ENCODE results near the gene SSBP4.

The SSBP4 gene

GRCh38 chr19:18412610-18413239 lies 6.5 kb upstream of the SSBP4 start:
- H3K27ac ChIP-seq (ENCODE audit: insufficient read depth, low read depth, low read length, poor library complexity, severe bottlenecking): no peak overlapping the region
- no peak overlapping the region for H3K4me3 ChIP-seq (ENCODE audit: insufficient read depth, low read depth, low read length)
- no peaks in the 10 kb centered on the region for H3K36me3 ChIP-seq (ENCODE audit: control insufficient read depth, insufficient read depth, low read length)
- no peaks in the 10 kb centered on the region for H3K9me3 ChIP-seq (ENCODE audit: control insufficient read depth, low read length)
- peaks cover 4% of the 10 kb centered on the region for H3K27me3 ChIP-seq (ENCODE audit: control insufficient read depth, insufficient read depth, low read length, poor library complexity, severe bottlenecking)
- peaks cover 16% of the 10 kb centered on the region for H3K4me1 ChIP-seq (ENCODE audit: control insufficient read depth, insufficient read depth, low read length)
- 90 to 91% methylated on average over 15 to 16 of the region's 16 CpGs for WGBS, 2 experiments

GRCh38 chr19:18414504-18415177 lies 4.6 kb upstream of the SSBP4 start:
- Histone ChIP-seq H3K27ac (ENCODE audit: insufficient read depth, low read depth, low read length, poor library complexity, severe bottlenecking) (no peak overlapping the region), H3K27me3 (ENCODE audit: control insufficient read depth, insufficient read depth, low read length, poor library complexity, severe bottlenecking) (peaks cover 18% of the 10 kb centered on the region)
- 73 to 76% methylated on average over 9 to 11 of the region's 11 CpGs for WGBS, 2 experiments

GRCh38 chr19:18415178-18415867 lies 3.9 kb upstream of the SSBP4 start:
- Histone ChIP-seq H3K4me1 (ENCODE audit: control insufficient read depth, insufficient read depth, low read length) (peaks cover 26% of the 10 kb centered on the region), H3K27me3 (ENCODE audit: control insufficient read depth, insufficient read depth, low read length, poor library complexity, severe bottlenecking) (peaks cover 24% of the 10 kb centered on the region), H3K4me3 (ENCODE audit: insufficient read depth, low read depth, low read length) (no peak overlapping the region), H3K9me3 (ENCODE audit: control insufficient read depth, low read length) (no peaks in the 10 kb centered on the region), H3K27ac (ENCODE audit: insufficient read depth, low read depth, low read length, poor library complexity, severe bottlenecking) (no peak overlapping the region), H3K36me3 (ENCODE audit: control insufficient read depth, insufficient read depth, low read length) (no peaks in the 10 kb centered on the region)
- WGBS, 2 experiments: 80% methylated on average over 25 of the region's 25 CpGs

More at GRCh38 chr19:18414504-18415177, 4.6 kb upstream of the SSBP4 start:
- no peak overlapping the region for H3K4me3 ChIP-seq (ENCODE audit: insufficient read depth, low read depth, low read length)
- no peaks in the 10 kb centered on the region for H3K9me3 ChIP-seq (ENCODE audit: control insufficient read depth, low read length)
- no peaks in the 10 kb centered on the region for H3K36me3 ChIP-seq (ENCODE audit: control insufficient read depth, insufficient read depth, low read length)
- peaks cover 26% of the 10 kb centered on the region for H3K4me1 ChIP-seq (ENCODE audit: control insufficient read depth, insufficient read depth, low read length)

DNA sequence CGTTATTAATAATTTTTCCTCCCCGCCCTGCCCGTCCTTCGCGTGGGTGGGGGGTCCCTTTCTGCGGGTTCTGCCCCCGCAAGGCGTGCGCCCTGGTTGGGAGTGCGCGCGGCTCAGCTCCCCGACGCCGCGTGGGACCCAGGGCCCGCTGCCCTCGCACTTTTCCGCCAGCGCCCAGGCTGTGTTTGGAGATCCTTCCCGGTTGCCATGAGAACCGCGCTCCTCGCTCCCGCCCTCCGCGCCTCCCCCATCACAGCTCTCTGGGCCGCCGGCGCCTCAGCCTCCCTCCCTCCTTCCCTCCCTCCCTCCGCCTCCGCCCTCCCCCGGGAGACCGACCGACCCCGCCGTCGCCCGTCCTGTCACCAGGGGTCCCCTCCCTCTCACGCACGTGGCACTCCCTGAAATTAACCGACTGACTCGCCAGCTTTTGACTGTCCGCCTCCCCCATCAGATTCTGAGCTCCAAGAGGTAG lies 2.4 kb upstream of the SSBP4 start:
- Histone ChIP-seq H3K36me3 (ENCODE audit: control insufficient read depth, insufficient read depth, low read length) (no peaks in the 10 kb centered on the region), H3K4me3 (ENCODE audit: insufficient read depth, low read depth, low read length) (peak overlapping the region; percentile 34), H3K9me3 (ENCODE audit: control insufficient read depth, low read length) (no peaks in the 10 kb centered on the region), H3K4me1 (ENCODE audit: control insufficient read depth, insufficient read depth, low read length) (peaks cover 26% of the 10 kb centered on the region), H3K27me3 (ENCODE audit: control insufficient read depth, insufficient read depth, low read length, poor library complexity, severe bottlenecking) (peaks cover 26% of the 10 kb centered on the region), H3K27ac (ENCODE audit: insufficient read depth, low read depth, low read length, poor library complexity, severe bottlenecking) (peak overlapping the region; percentile 96)
- 0% methylated on average over 44 of the region's 44 CpGs for WGBS, 2 experiments

- 1% methylated on average over 53 of the region's 53 CpGs for WGBS, 2 experiments
- Histone ChIP-seq H3K4me1 (ENCODE audit: control insufficient read depth, insufficient read depth, low read length) (peaks cover 26% of the 10 kb centered on the region), H3K4me3 (ENCODE audit: insufficient read depth, low read depth, low read length) (peak overlapping the region; percentile 34), H3K27ac (ENCODE audit: insufficient read depth, low read depth, low read length, poor library complexity, severe bottlenecking) (peak overlapping the region; percentile 87), H3K9me3 (ENCODE audit: control insufficient read depth, low read length) (no peaks in the 10 kb centered on the region), H3K36me3 (ENCODE audit: control insufficient read depth, insufficient read depth, low read length) (no peaks in the 10 kb centered on the region), H3K27me3 (ENCODE audit: control insufficient read depth, insufficient read depth, low read length, poor library complexity, severe bottlenecking) (peaks cover 26% of the 10 kb centered on the region)
Observed at GRCh38 chr19:18417250-18418028, 1.8 kb upstream of the SSBP4 start.

GRCh38 chr19:18418029-18418482 lies 1.1 kb upstream of the SSBP4 start:
- H3K36me3 ChIP-seq (ENCODE audit: control insufficient read depth, insufficient read depth, low read length): no peaks in the 10 kb centered on the region
- 19 to 23% methylated on average over 30 of the region's 30 CpGs for WGBS, 2 experiments
- H3K4me3 ChIP-seq (ENCODE audit: insufficient read depth, low read depth, low read length): peak overlapping the region; percentile 34
- peaks cover 26% of the 10 kb centered on the region for H3K27me3 ChIP-seq (ENCODE audit: control insufficient read depth, insufficient read depth, low read length, poor library complexity, severe bottlenecking)
- H3K27ac ChIP-seq (ENCODE audit: insufficient read depth, low read depth, low read length, poor library complexity, severe bottlenecking): no peak overlapping the region
- no peaks in the 10 kb centered on the region for H3K9me3 ChIP-seq (ENCODE audit: control insufficient read depth, low read length)
- H3K4me1 ChIP-seq (ENCODE audit: control insufficient read depth, insufficient read depth, low read length): peaks cover 26% of the 10 kb centered on the region

DNA sequence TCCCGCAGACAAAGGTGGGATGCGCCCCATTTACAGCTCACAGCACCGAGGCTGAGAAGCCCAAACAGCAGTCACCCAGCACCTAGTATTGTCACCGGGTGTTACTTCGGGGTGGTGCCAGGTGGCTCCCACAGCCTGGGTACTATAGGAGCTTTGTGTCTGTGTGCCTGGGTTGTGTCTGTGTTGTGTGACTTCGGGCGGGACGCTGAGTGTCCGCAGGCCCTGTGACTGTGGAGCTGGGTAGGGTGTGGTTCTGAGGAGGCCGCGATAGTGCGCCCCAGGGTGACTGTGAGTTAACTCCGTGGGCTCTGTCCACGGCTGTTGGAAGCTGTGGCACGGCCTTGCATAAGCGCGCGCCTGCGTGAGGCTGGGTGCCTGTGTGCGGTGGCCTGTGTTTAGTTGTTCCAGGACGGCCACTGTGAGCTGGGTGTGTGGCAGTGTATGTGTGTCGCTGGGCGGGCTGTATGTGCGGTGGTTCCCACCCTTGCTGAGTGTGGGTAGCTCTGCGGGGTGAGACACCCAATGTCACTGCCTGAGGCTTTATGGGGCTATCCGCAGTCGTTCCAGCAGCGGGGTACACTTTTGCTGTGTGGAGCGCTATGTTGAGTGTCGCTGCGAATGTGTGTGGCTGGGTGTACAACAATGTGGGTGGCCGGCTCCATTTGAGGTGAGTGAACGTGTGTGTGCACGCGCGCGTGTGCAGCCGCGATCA lies 559 bp upstream of the SSBP4 start:
- peak overlapping the region; percentile 60 for H3K4me3 ChIP-seq (ENCODE audit: insufficient read depth, low read depth, low read length)
- H3K27me3 ChIP-seq (ENCODE audit: control insufficient read depth, insufficient read depth, low read length, poor library complexity, severe bottlenecking): peaks cover 26% of the 10 kb centered on the region
- no peak overlapping the region for H3K27ac ChIP-seq (ENCODE audit: insufficient read depth, low read depth, low read length, poor library complexity, severe bottlenecking)
- no peaks in the 10 kb centered on the region for H3K9me3 ChIP-seq (ENCODE audit: control insufficient read depth, low read length)
- H3K36me3 ChIP-seq (ENCODE audit: control insufficient read depth, insufficient read depth, low read length): no peaks in the 10 kb centered on the region
- peaks cover 28% of the 10 kb centered on the region for H3K4me1 ChIP-seq (ENCODE audit: control insufficient read depth, insufficient read depth, low read length)
- 35 to 37% methylated on average over 39 of the region's 39 CpGs for WGBS, 2 experiments

DNA sequence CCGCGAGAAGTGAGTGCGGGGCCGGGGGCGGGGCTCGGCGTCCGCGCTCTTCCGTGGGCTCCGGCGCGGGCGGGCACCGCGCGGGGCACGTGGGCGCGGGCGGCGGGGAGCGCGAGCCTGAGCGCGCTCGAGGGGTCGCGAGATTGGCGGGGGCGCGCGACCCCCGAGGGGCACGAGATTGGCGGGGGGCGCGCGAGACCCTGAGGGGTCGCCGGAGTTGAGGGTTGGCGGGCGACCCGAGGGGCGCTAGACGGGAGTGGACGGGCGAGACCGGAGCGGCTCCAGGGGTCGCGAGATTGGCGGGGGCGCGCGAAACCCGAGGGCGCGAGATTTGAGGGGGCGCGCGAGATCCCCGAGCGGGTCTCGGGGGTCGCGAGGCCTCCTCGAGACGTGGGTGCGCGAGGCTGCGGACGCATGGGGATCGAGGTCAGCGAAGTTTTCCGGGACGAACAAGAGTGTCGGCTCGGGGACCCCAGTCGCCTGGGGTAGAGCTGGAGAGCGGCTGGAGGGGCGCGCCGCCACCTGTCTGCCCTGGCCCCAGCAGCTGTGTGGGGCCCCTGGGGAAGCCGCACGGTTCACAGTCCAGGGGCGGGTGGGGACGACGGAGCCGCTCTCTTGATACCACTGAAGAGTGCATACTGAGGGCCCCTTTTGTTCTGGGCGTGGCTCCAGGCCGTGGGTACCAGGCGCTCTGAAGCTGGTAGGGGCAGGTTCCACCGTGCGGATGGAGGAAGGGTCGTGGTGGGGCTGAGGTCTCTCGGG lies 682 bp downstream of the SSBP4 start:
- Histone ChIP-seq H3K9me3 (ENCODE audit: control insufficient read depth, low read length) (no peaks in the 10 kb centered on the region), H3K4me1 (ENCODE audit: control insufficient read depth, insufficient read depth, low read length) (peaks cover 37% of the 10 kb centered on the region), H3K4me3 (ENCODE audit: insufficient read depth, low read depth, low read length) (peak overlapping the region; percentile 60), H3K27me3 (ENCODE audit: control insufficient read depth, insufficient read depth, low read length, poor library complexity, severe bottlenecking) (peaks cover 26% of the 10 kb centered on the region), H3K36me3 (ENCODE audit: control insufficient read depth, insufficient read depth, low read length) (no peaks in the 10 kb centered on the region), H3K27ac (ENCODE audit: insufficient read depth, low read depth, low read length, poor library complexity, severe bottlenecking) (no peak overlapping the region)
- WGBS, 2 experiments: 3% methylated on average over 97 of the region's 97 CpGs

- WGBS, 2 experiments: 75 to 84% methylated on average over 2 of the region's 2 CpGs
- no peak overlapping the region for H3K27ac ChIP-seq (ENCODE audit: insufficient read depth, low read depth, low read length, poor library complexity, severe bottlenecking)
- no peak overlapping the region for H3K4me3 ChIP-seq (ENCODE audit: insufficient read depth, low read depth, low read length)
Observed at GRCh38 chr19:18420930-18421329, 1.7 kb downstream of the SSBP4 start.

More at GRCh38 chr19:18420930-18421329, 1.7 kb downstream of the SSBP4 start:
- Histone ChIP-seq H3K4me1 (ENCODE audit: control insufficient read depth, insufficient read depth, low read length) (peaks cover 38% of the 10 kb centered on the region), H3K9me3 (ENCODE audit: control insufficient read depth, low read length) (no peaks in the 10 kb centered on the region), H3K27me3 (ENCODE audit: control insufficient read depth, insufficient read depth, low read length, poor library complexity, severe bottlenecking) (peaks cover 26% of the 10 kb centered on the region), H3K36me3 (ENCODE audit: control insufficient read depth, insufficient read depth, low read length) (no peaks in the 10 kb centered on the region)

Measured in ectodermal cell (in vitro differentiated cells).